ENCODE data around the gene TBL1X. TPM values are rescaled to one million over a fixed set of nuclear protein-coding genes. Genes with fewer than 3 reads are reported as not detected.

TBL1X gene
- total RNA-seq, 1 donor from 2014 or later = 6.3 TPM

DNA sequence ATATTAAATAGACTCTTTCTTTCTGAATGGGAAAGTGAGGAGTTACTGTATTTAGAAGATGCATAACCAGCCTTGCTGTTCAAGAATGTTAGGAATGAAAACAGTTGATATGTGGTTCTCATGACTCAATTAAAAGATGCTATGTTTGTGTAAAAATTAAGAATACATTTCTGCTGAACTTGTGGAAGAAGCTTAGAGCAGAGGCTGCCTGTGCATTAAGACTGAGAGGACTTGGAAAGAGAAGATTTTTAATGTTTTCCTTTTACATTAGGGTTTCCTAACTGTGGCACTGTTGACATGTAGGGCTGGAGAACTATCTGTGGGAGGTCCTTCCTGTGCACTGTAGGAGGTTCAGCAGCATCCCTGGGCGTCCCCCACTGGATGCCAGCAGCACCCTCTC lies 163.1 kb downstream of the TBL1X start:
- H3K27me3 ChIP-seq (ENCODE audit: control insufficient read depth in 3 of 3, insufficient read depth in 3 of 3, low read length in 3 of 3) = no peaks in the 10 kb centered on the region
- H3K9me3 ChIP-seq (ENCODE audit: control insufficient read depth in 3 of 3, low read length in 3 of 3) = no peaks in the 10 kb centered on the region
- no peaks in the 10 kb centered on the region for H3K4me1 ChIP-seq (ENCODE audit: control insufficient read depth in 3 of 3, insufficient read depth in 3 of 3, low read length in 3 of 3)
- no peak overlapping the region for H3K27ac ChIP-seq (ENCODE audit: low read depth, low read length)
- H3K36me3 ChIP-seq (ENCODE audit: control insufficient read depth in 3 of 3, insufficient read depth in 3 of 3, low read length in 3 of 3) = no peaks in the 10 kb centered on the region
- no peak overlapping the region for H3K4me3 ChIP-seq (ENCODE audit: low read length in 3 of 3)
- H3K9ac ChIP-seq (ENCODE audit: low read depth in 1 of 3, low read length in 3 of 3) = no peak overlapping the region

DNA sequence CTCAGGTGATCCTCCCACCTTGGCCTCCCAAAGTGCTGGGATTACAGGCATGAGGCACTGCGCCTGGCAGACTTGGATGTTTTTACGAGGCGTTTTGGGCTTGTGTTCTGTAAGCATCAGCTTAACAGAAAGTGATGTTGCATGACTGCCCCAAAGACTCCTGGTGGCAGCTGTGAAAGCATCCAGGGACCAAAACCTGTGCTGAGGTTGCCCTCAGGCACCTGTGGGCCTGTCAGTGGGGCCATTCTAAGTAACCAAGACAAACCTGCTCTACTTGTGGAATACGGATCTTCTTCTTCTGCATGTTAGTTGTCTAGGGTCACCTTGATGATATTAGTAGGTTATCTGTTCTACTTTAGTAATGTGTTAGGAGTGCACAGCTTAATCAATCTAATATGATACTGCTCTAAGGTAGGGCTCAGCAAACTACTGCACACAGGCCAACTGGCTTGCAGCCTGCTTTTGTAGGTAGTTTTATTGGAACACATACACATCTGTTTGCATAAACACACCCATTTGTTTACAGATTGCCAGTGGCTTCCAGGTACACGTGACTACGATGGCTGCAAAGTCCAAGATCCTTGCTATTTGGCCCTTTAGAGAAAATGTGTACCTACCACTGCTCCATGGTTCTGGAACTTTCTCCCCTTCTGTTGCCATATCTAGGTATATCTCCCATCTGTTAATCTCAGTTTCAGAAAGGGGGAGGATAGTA lies 164.1 kb downstream of the TBL1X start:
- no peaks in the 10 kb centered on the region for H3K27me3 ChIP-seq (ENCODE audit: control insufficient read depth in 3 of 3, insufficient read depth in 3 of 3, low read length in 3 of 3)
- H3K9ac ChIP-seq (ENCODE audit: low read depth in 1 of 3, low read length in 3 of 3) = no peak overlapping the region
- no peak overlapping the region for H3K27ac ChIP-seq (ENCODE audit: low read depth, low read length)
- no peaks in the 10 kb centered on the region for H3K4me1 ChIP-seq (ENCODE audit: control insufficient read depth in 3 of 3, insufficient read depth in 3 of 3, low read length in 3 of 3)
- no peaks in the 10 kb centered on the region for H3K36me3 ChIP-seq (ENCODE audit: control insufficient read depth in 3 of 3, insufficient read depth in 3 of 3, low read length in 3 of 3)
- H3K9me3 ChIP-seq (ENCODE audit: control insufficient read depth in 3 of 3, low read length in 3 of 3) = no peaks in the 10 kb centered on the region
- no peak overlapping the region for H3K4me3 ChIP-seq (ENCODE audit: low read length in 3 of 3)

DNA sequence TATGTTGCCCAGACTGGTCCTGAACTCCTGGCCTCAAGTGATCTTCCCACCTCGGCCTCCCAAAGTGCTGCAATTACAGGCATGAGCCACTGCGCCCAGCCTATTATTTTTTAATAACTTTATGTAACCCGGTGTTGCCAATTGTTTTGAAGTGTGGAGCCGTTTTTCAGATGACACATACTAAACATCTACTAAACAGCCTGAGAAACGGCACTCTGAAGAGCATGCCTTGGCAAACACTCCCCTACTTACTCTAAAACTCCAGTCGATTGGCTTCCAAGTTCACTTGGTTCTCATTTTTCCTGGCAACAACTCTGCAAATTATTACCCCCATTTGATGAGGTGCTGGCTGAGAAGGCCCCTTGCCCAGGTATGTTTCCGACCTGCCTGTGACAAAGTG lies 169.7 kb downstream of the TBL1X start:
- Histone ChIP-seq H3K4me1 (ENCODE audit: control insufficient read depth in 3 of 3, insufficient read depth in 3 of 3, low read length in 3 of 3) (peaks cover 0 to 5% (median 4%) of the 10 kb centered on the region in 3 donors), H3K27me3 (ENCODE audit: control insufficient read depth in 3 of 3, insufficient read depth in 3 of 3, low read length in 3 of 3) (no peaks in the 10 kb centered on the region), H3K27ac (ENCODE audit: low read depth, low read length) (no peak overlapping the region), H3K9me3 (ENCODE audit: control insufficient read depth in 3 of 3, low read length in 3 of 3) (no peaks in the 10 kb centered on the region), H3K36me3 (ENCODE audit: control insufficient read depth in 3 of 3, insufficient read depth in 3 of 3, low read length in 3 of 3) (no peaks in the 10 kb centered on the region), H3K4me3 (ENCODE audit: low read length in 3 of 3) (no peak overlapping the region), H3K9ac (ENCODE audit: low read depth in 1 of 3, low read length in 3 of 3) (no peak overlapping the region)

DNA sequence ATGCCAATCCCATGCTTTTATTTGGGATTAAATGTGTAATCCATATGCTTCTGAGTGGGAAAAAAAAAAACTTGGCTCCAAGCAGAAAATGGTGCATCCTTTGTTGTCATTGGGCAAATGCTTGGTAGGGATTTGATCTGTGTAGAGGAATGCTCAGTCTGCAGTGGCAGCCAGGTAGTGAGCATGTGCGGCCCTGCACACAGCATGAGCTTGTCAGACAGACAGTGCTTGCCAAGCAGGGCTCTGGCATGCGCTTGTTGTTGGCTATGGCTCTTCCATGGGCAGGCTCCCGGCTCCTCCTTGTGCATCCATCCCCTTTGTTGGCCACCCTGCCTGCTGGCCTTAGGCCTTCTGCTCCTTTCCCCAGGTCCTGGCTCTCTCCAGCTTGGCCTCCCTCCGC lies 170.5 kb downstream of the TBL1X start:
- Histone ChIP-seq H3K9ac (ENCODE audit: low read depth in 1 of 3, low read length in 3 of 3) (no peak overlapping the region), H3K27ac (ENCODE audit: low read depth, low read length) (no peak overlapping the region), H3K36me3 (ENCODE audit: control insufficient read depth in 3 of 3, insufficient read depth in 3 of 3, low read length in 3 of 3) (no peaks in the 10 kb centered on the region), H3K4me3 (ENCODE audit: low read length in 3 of 3) (no peak overlapping the region), H3K27me3 (ENCODE audit: control insufficient read depth in 3 of 3, insufficient read depth in 3 of 3, low read length in 3 of 3) (no peaks in the 10 kb centered on the region), H3K4me1 (ENCODE audit: control insufficient read depth in 3 of 3, insufficient read depth in 3 of 3, low read length in 3 of 3) (peaks cover 0 to 5% (median 4%) of the 10 kb centered on the region in 3 donors), H3K9me3 (ENCODE audit: control insufficient read depth in 3 of 3, low read length in 3 of 3) (no peaks in the 10 kb centered on the region)

DNA sequence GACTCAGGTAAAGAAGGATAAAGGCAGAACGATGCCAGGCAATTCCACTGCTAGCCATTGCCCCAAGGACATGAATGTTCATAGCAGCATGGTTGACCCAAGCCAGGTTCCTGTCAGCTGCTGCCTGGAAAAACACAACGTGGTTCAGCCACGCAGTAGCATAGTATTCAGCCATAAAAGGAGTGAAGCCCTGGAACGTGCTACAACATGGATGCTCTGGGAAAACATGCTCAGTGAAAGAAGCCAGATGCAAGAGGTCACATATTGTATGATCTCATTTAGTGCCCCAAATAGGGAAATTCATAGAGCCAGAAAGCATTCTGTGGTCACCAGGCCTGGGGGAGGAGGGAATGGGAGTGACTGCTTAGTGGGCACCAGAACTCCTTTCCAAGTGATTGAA lies 170.9 kb downstream of the TBL1X start:
- Histone ChIP-seq H3K9ac (ENCODE audit: low read depth in 1 of 3, low read length in 3 of 3) (no peak overlapping the region), H3K9me3 (ENCODE audit: control insufficient read depth in 3 of 3, low read length in 3 of 3) (no peaks in the 10 kb centered on the region), H3K36me3 (ENCODE audit: control insufficient read depth in 3 of 3, insufficient read depth in 3 of 3, low read length in 3 of 3) (no peaks in the 10 kb centered on the region), H3K27me3 (ENCODE audit: control insufficient read depth in 3 of 3, insufficient read depth in 3 of 3, low read length in 3 of 3) (no peaks in the 10 kb centered on the region), H3K4me3 (ENCODE audit: low read length in 3 of 3) (no peak overlapping the region), H3K4me1 (ENCODE audit: control insufficient read depth in 3 of 3, insufficient read depth in 3 of 3, low read length in 3 of 3) (peaks cover 0 to 5% (median 4%) of the 10 kb centered on the region in 3 donors), H3K27ac (ENCODE audit: low read depth, low read length) (no peak overlapping the region)

DNA sequence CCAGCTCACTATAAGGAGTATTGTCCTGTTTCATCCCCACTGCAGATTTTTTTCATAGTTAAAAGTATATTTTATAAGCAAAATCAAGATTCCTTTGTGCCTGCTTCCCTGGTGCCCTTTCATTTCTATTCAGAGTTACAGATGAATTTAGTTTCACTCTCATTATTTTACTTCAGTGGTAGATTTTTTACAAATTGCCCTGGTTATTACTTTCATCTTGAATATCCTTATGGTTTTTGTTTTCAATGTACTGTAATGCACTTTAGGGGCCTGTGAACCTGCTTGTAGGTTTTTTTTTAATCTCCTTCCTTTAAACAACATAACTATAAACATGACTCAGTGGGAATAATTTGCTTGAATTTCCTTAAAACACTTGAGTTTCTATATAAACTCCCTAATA lies 174.0 kb downstream of the TBL1X start:
- Histone ChIP-seq H3K9ac (ENCODE audit: low read depth in 1 of 3, low read length in 3 of 3) (no peak overlapping the region), H3K36me3 (ENCODE audit: control insufficient read depth in 3 of 3, insufficient read depth in 3 of 3, low read length in 3 of 3) (no peaks in the 10 kb centered on the region), H3K27me3 (ENCODE audit: control insufficient read depth in 3 of 3, insufficient read depth in 3 of 3, low read length in 3 of 3) (no peaks in the 10 kb centered on the region), H3K4me1 (ENCODE audit: control insufficient read depth in 3 of 3, insufficient read depth in 3 of 3, low read length in 3 of 3) (peaks cover 0 to 5% (median 4%) of the 10 kb centered on the region in 3 donors), H3K4me3 (ENCODE audit: low read length in 3 of 3) (no peak overlapping the region), H3K27ac (ENCODE audit: low read depth, low read length) (no peak overlapping the region), H3K9me3 (ENCODE audit: control insufficient read depth in 3 of 3, low read length in 3 of 3) (no peaks in the 10 kb centered on the region)

DNA sequence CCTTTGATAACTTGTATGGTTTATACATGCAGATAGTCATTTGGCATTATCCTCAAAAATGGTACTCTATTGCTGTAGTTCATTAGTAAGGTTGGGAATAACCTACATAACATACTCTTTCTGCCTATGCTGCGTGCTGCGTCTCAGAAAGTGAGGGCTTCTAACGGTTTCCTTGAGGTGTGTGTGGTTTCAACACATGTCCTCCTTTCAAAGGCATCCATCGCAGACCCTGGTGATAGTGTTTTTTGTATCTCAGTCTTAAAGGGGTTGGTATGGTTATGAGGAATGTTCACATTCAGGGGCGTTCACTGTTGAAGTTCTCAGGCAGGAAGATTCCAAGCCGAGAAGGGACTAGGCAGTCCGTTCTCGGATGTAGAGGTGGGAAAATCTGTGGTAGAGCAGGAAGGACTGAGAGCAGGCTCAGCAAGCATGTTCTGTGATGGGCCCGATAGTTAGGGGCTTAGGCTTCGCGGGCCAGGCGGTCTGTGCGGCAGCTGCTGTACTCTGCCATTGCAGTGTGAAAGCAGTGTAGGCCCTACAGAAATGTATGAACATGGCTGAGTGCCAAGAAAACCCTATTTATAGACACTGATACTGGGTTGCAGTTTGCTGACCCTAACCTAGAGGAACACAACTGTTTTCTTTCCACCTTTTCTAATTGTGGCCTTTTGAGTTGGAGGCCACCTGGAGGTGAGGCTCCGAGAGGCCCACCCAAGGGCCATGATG lies 177.6 kb downstream of the TBL1X start:
- Histone ChIP-seq H3K27me3 (ENCODE audit: control insufficient read depth in 3 of 3, insufficient read depth in 3 of 3, low read length in 3 of 3) (no peaks in the 10 kb centered on the region), H3K4me3 (ENCODE audit: low read length in 3 of 3) (no peak overlapping the region), H3K4me1 (ENCODE audit: control insufficient read depth in 3 of 3, insufficient read depth in 3 of 3, low read length in 3 of 3) (peaks cover 0 to 1% (median 0%) of the 10 kb centered on the region in 3 donors), H3K9me3 (ENCODE audit: control insufficient read depth in 3 of 3, low read length in 3 of 3) (no peaks in the 10 kb centered on the region), H3K36me3 (ENCODE audit: control insufficient read depth in 3 of 3, insufficient read depth in 3 of 3, low read length in 3 of 3) (no peaks in the 10 kb centered on the region), H3K9ac (ENCODE audit: low read depth in 1 of 3, low read length in 3 of 3) (no peak overlapping the region), H3K27ac (ENCODE audit: low read depth, low read length) (no peak overlapping the region)

DNA sequence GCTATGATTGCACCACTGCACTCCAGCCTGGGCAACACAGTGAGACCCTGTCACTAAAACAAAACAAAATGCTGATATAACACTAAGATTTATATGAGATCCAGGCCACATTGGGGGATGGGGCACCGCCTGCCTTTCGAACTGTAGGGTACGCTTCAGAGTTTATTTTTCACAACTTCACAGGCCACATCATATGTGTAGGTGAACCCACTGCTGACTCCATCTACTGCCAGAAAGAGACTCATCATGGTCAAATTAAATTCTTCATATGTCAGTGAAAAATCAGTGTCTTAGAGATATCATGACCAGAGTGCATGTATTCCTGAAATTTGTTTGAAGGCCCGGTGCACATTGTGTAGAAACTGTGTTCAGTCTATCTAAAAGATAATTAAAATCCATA lies 178.9 kb downstream of the TBL1X start:
- no peak overlapping the region for H3K4me3 ChIP-seq (ENCODE audit: low read length in 3 of 3)
- no peaks in the 10 kb centered on the region for H3K9me3 ChIP-seq (ENCODE audit: control insufficient read depth in 3 of 3, low read length in 3 of 3)
- no peaks in the 10 kb centered on the region for H3K36me3 ChIP-seq (ENCODE audit: control insufficient read depth in 3 of 3, insufficient read depth in 3 of 3, low read length in 3 of 3)
- peaks cover 0 to 5% (median 3%) of the 10 kb centered on the region in 3 donors for H3K4me1 ChIP-seq (ENCODE audit: control insufficient read depth in 3 of 3, insufficient read depth in 3 of 3, low read length in 3 of 3)
- H3K27ac ChIP-seq (ENCODE audit: low read depth, low read length) = no peak overlapping the region
- no peak overlapping the region for H3K9ac ChIP-seq (ENCODE audit: low read depth in 1 of 3, low read length in 3 of 3)
- no peaks in the 10 kb centered on the region for H3K27me3 ChIP-seq (ENCODE audit: control insufficient read depth in 3 of 3, insufficient read depth in 3 of 3, low read length in 3 of 3)

DNA sequence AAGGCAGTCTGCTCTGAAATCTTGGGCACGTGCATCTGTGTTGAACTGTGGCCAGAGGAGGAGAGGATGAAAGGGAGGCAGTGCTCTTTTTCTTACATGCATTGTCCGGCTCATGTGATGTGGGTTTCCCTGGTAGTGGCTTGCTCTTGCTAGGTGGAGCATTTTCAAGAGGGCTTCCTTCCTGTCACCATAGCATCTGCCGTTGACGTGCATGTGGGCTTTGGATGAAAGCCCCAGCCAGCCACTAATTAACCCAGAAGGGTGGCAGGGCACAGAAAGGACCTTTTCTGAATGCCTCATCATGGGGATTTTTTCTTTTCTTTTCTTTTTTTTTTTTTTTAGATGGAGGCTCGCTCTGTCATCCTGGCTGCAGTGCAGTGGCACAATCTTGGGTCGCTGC lies 179.5 kb downstream of the TBL1X start:
- Histone ChIP-seq H3K4me1 (ENCODE audit: control insufficient read depth in 3 of 3, insufficient read depth in 3 of 3, low read length in 3 of 3) (peaks cover 0 to 5% (median 3%) of the 10 kb centered on the region in 3 donors), H3K9me3 (ENCODE audit: control insufficient read depth in 3 of 3, low read length in 3 of 3) (no peaks in the 10 kb centered on the region), H3K36me3 (ENCODE audit: control insufficient read depth in 3 of 3, insufficient read depth in 3 of 3, low read length in 3 of 3) (no peaks in the 10 kb centered on the region), H3K9ac (ENCODE audit: low read depth in 1 of 3, low read length in 3 of 3) (no peak overlapping the region), H3K4me3 (ENCODE audit: low read length in 3 of 3) (no peak overlapping the region), H3K27me3 (ENCODE audit: control insufficient read depth in 3 of 3, insufficient read depth in 3 of 3, low read length in 3 of 3) (no peaks in the 10 kb centered on the region), H3K27ac (ENCODE audit: low read depth, low read length) (no peak overlapping the region)

DNA sequence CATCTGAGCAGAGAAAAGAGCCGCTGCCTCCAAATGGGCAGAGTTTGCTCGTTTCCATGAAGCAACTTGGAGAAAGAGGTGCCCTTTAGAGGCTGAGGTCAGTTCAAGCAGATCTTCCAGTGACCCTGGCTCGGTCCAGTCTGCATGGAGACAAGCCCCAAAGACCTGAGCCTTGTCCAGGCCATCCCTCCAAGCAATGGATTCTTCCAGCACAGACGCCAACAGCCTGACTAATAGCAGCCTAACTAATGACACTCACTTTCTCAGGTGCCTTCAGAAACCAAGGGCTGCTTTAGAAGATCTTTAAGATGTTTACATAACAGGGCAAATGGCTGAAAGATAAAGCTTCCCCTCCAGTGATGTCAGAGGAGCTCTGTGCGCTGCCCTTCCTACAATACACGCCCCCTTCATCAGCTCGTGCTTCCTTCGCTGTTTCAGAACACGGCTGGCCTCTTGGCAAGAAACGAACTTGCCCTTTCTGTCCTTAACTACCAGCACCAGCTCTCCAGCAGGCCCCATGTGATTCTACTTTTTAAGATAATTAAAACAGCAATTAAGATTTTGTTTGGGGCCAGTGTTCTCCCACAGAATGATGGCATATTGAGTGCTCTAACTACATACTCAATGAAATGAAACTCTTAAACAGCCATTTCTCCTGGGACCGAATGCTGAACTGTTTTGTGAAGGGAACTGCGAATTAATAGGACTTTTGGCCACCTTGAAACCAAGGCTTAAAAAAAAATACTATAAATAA lies 181.8 kb downstream of the TBL1X start:
- Histone ChIP-seq H3K27ac (ENCODE audit: low read depth, low read length) (no peak overlapping the region), H3K36me3 (ENCODE audit: control insufficient read depth in 3 of 3, insufficient read depth in 3 of 3, low read length in 3 of 3) (no peaks in the 10 kb centered on the region), H3K4me1 (ENCODE audit: control insufficient read depth in 3 of 3, insufficient read depth in 3 of 3, low read length in 3 of 3) (peaks cover 0 to 5% (median 3%) of the 10 kb centered on the region in 3 donors), H3K4me3 (ENCODE audit: low read length in 3 of 3) (no peak overlapping the region), H3K9me3 (ENCODE audit: control insufficient read depth in 3 of 3, low read length in 3 of 3) (no peaks in the 10 kb centered on the region), H3K27me3 (ENCODE audit: control insufficient read depth in 3 of 3, insufficient read depth in 3 of 3, low read length in 3 of 3) (no peaks in the 10 kb centered on the region), H3K9ac (ENCODE audit: low read depth in 1 of 3, low read length in 3 of 3) (no peak overlapping the region)
